Left ventricle myocardium superior (tissue), 1 donor: ENCODE data around the gene CDKN1C. TPM values are rescaled to one million over a fixed set of nuclear protein-coding genes. Genes with fewer than 3 reads are reported as not detected.

Experiments used
- ATAC-seq: fragments of 200-7000 bp; cut with Tn5 transposase; one replicate; pipeline ENCODE4 v1.9.1; 2020; ENCODE audit warnings: mild to moderate bottlenecking, moderate library complexity
- DNase-seq: peaks from one replicate; pipeline ENCODE4 v3.0.0-alpha.2; 2020
- intact Hi-C: fragments of 100-400 bp; cut with micrococcal nuclease; formaldehyde crosslinking; loops from one replicate; pipeline ENCODE4 v1.11.0; 2022
- total RNA-seq: library from RNA; stranded (reverse); fragmentation: NEBNext Ultra II Directional; extraction: Animal tissue kit (Norgen Biotek cat#: 25700); gene quantifications from one replicate; pipeline ENCODE4 v1.2.1, GENCODE V29; 2021
- donor health status: DM: no; HTN: yes; CAD: no; lungs with severe emphysema.

Gene CDKN1C
- total RNA-seq, 1 donor from 2014 or later: 42.0 TPM

DNA sequence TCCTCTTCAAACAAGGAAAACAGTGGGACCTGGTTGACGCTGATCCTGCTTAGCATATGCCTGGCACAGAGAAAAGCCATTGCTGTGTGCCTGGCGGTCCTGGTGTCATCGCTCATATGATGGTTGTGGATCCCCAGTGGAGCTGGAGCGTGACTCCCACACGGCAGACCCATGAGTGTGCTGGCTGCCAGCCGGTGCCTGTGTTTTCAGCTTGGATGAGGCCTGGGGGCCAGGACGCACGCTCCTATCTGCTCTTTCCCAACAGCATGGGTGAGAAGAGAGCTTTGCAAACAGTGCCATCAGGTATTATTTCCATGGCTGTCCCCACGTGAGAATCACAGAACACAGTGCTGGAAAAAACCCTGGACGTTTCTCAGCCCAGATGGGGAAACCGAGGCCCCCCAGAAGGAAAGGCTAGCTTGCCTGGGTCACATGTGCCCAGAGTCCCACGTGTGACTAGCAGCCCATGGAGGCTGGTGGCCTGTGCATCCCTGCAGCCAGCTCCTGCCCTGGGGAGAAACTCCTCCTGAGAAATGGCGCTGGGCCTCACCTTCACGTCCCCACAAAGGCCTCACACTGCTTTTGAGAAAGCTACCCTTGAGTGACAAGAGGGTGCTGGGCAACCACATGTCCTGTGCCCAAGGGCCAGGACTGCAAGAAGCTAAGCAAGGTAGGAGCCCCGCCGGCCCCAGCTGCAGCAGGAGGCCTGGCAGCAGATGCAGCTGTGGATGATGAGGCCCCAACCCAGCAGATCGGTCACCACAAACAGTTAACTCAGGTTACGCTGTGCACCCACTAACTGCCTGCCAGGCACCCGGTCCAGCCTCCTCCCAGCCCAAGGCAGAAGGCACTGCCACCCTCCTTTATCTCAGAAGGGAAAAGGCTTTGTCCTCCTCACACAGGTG is 4.2 kb downstream of the CDKN1C start:
- no peak for ATAC-seq
- intact Hi-C loops: no loop called here
- peak; percentile 30 for DNase-seq

DNA sequence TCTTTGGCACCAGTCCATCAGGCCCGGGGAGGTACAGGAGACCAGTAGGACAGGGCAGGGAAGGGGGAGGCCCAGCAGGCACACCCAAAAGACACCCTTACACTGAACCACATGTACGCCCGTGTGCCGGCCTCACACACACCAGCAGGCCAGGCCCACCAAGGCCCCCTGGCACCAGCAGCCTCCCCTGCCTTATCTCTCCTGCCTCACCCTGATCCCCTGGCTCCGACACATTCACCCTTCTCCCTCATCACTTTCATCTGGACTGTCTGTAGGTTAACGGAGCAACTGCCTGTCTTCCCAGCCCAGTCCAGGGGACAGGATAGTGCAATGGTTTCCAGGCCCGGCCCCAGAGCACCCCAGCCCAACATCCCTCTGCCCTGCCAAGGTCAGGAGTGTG is 4.9 kb downstream of the CDKN1C start:
- DNase-seq (no peak), ATAC-seq (no peak)
- intact Hi-C loops: no loop called here

DNA sequence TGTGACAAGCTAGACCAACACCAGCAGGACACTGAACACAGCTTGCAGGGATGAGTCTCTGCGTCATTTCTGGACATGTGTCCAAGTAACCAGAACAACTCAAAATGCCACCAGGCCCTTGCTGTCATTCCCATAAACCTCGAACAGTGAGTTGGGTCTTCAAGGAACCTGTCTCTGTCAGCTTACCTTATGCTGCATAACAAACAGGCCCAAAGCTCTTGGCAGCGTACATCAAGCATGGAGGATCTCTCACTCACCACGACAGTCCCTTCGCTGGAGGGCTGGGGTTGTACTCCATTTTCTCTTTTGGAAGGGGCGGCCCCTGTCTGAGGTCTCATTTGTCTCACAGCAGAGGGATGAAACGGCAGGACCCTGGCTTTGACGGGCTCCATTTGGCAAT is 6.8 kb downstream of the CDKN1C start:
- no peak for ATAC-seq
- intact Hi-C loops: no loop called here
- no peak for DNase-seq

DNA sequence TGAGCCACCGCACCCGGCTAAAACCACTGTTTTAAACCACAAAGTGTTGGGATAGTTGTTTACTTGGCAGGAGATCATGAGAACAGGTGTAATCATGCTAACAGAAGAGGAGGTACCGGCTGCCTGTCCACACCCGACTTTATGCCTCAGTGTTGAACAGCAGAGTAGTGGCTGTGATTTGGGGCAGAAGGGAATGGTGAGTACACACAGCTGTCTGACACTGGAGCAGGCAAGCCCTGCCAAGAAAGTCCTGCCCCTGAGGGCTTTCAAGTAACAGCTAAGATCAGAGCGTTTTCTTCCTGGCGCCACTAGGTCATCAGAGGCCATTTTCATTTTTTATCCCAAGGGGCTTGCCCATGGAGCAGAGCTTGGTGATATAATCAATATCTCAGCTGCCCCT is 8.1 kb downstream of the CDKN1C start:
- DNase-seq (no peak), ATAC-seq (peak; percentile 51)
- intact Hi-C loops: no loop called here

DNA sequence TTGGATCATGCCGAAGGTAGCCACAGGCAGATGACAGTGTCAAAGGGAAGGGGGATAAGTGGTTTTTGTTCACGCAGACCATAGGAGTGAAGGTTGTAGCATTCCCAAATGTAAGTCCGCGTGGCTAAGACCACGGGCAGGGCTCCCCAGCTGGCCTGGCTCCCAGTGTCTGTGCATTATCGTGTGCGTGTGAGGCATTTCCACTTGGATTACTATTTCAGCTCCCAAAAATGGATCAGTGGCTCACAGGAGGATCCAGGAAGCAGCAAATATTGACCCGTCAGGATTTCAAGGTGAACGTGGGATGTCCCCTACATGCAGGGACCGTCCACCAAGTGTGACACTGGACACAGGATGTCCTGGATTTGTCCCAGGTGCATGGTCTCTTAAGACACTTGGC is 10.6 kb downstream of the CDKN1C start:
- no peak for ATAC-seq
- no peak for DNase-seq
- intact Hi-C loops: no loop called here

DNA sequence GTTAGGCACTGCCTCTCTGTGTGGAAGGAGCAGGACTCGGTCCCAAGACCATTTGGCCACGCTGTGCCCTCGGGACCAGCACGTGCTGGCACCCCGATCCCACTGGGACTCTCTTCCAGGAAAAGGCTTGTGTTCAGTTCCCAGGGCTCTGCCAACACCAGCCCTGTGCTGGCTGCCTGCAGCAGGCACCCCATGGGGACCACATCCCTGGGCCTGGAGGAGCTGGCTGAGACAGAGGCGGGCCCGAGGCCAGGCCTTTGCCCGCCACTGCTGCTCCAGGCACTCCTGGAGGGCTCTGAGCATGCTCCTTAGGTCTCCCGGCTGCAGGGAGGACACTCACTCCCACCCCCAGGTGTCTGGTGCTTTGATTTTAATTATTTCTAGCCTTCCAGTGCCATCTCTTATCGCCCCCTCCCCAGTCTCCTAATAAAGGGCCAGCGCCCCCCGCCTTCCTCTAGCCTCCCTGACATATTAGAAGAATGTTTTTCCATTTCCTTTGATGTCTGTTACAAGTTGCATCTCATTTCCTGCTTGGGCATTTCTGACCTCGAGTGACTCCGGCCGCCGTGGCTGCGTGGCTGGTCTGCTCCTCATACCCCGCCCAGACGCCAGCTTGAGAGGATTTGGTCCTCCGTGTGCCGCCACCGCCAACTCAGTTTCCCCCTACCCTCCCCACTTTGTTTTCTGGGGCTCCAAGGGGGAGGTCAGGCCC is 14.4 kb downstream of the CDKN1C start:
- DNase-seq: no peak
- ATAC-seq: no peak
- intact Hi-C loops: no loop called here

DNA sequence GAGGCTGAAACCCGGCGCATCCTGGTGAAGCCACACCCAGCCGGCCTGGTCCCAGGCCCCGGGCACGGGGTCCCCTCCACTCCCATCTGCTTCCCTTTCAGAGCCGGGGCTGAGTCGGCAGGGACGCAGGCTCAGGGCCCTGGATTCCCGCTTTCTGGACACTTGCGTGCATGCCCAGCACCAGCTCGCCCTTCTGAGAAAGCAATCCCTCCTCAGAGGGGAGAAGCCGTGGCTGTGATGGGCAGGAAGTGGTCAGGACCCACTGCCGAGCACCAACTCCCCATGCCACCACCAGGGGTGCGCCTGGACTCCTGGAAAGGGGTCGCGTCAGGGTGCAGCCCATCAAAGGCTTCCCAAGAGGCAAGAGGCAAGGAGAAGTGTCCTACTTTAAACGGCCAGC is 15.1 kb downstream of the CDKN1C start:
- intact Hi-C loops: no loop called here
- ATAC-seq: no peak
- DNase-seq: no peak

DNA sequence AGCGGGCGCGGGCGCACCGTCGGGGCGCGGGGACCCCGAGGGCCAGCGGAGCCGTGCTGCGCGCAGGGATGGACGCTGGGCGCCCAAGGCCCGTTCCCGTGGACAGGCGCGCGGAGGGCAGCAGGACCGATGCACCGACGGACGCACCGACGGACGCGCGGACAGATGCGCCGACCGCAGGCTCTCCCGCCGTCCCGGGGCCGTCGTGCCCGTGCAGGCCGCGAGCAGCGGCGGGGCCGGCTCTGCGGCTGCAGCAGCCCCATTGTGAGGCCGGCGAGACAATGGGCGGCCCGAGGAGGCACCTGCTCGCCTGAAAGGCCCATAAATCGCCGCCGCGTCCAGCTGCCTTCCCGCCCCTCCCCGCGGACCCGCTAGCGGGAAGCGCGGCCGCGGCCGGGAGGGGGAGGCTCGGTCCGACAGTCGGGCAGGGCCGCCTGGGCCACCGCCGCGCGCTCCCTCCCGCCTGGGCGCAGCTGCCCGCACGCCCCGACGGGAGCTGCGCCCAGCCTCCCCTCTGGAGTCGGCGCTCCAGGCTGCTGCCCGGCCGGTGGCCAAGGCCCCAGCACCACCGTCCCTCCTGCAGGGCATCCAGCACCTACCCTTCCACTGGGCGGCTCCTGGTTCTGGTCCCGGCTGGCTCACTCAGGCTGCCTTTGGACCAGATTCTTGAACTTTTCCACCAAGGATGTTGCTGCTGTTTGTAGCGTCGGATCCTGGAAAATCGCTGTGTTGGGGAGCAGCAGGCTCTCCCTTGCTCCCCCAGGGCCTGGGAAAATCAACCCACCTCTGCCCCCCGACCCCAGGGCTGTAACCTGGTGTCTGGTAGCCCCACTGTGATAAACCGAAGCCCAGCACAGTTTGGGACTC is 15.8 kb downstream of the CDKN1C start:
- DNase-seq (no peak), ATAC-seq (no peak)
- intact Hi-C loops: no loop called here

DNA sequence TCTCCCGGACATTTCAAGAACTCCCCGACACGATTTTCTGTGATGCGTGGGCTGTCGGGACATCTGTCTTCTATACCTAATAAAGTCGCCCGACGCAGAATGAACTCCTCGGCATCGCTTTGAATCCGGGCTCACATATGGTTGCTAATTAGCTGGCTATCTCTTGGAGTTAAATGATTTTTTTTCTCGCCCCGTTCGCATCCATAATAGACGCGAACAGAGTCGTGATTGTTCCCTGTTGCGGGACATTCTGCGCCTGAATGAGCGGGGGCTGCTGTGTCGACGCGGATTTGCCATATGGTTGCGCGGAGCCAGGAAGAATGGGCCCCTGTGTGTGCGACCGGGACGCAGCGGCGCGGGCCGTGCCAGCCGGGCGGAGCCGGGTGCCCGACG is 16.4 kb downstream of the CDKN1C start:
- intact Hi-C loops: no loop called here
- no peak for DNase-seq
- no peak for ATAC-seq

DNA sequence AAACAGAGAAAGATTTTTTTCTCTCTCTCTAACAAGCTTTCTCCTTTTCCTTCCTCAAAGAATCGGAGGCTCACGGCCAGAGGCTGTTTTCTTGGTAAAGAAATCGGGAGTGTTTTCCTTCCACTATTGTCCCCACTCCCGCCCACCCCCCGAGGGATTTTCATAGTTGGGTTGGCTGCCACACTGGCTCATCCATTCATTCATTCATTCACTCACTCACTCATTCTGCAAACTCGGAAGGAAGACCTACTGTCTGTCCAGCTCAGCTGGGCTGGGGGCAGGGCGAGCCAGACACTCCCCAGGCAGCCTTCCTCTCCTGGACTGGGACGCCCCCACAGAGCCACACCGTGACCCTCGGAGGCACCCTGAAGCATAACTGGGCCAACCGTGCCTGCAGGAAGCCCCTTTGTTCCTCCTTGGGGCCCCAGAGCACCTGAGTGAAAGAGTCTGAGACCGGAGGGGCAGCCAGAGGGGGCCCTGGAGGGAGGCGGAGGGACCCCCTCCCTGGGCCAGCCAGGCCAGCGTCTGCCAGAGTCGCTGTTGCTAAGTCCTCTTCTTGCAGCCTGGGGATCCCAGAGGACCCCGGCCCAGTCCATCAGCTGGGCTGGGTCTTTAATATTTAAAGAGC is 17.0 kb downstream of the CDKN1C start:
- ATAC-seq (no peak), DNase-seq (no peak)
- intact Hi-C loops: no loop called here

DNA sequence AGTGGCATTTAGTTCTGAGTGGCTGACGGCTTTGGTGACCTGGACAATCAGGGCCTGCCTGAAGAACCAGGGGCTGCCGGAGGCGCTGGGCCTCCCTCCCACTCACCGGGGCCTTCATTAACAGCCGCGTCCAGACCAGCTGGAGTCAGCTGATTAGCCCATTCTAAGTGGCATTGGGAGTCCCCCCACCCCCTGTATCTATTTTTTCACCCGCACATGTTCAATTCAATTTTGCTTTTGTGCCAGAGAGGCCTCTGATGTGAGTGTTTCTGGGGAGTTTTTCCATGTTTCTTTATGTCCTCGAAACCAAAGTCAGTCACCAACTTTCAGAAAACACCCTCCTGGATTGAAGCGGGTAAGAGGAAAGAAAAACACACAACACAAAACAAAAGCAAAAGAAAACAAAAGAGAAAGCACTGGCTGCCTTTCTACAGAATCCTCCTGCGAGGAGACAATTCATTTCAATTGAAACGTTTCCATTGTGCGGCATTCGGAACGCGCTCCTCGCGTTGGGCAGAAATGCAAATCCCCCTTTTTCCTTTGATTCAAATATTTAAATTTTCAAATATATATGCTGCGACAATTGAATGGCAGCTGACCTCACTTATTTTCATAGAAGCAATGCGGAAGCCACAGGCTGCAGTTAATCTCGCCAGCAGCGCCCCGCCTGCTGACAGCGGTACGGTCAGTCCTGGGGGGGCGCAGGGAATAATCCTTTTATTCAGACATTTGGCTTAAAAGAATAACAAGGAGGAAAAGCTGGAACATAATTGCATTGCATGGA is 17.7 kb downstream of the CDKN1C start:
- no peak for ATAC-seq
- DNase-seq: no peak

DNA sequence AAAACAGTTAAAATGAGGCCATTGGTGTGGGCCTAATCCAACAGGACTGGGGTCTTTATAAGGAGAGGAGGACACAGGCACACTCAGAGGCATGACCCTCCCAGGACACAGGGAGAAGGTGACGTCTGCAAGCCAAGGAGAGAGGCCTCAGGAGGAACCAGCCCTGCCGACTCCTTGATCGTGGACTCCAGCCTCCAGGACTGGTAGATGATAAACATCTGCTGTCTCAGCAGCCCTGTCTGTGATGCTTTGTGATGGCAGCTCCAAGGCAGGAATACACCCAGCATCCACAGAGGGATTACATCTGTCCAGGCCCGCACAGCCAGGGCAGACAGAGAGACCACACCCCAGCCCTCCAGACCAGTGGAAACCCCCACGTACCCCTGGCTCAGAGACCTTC is 18.4 kb downstream of the CDKN1C start:
- no peak for DNase-seq
- ATAC-seq: no peak
- intact Hi-C loops: no loop called here

More for the DNA sequence above, 17.7 kb downstream of the CDKN1C start:
- intact Hi-C loops: no loop called here

DNA sequence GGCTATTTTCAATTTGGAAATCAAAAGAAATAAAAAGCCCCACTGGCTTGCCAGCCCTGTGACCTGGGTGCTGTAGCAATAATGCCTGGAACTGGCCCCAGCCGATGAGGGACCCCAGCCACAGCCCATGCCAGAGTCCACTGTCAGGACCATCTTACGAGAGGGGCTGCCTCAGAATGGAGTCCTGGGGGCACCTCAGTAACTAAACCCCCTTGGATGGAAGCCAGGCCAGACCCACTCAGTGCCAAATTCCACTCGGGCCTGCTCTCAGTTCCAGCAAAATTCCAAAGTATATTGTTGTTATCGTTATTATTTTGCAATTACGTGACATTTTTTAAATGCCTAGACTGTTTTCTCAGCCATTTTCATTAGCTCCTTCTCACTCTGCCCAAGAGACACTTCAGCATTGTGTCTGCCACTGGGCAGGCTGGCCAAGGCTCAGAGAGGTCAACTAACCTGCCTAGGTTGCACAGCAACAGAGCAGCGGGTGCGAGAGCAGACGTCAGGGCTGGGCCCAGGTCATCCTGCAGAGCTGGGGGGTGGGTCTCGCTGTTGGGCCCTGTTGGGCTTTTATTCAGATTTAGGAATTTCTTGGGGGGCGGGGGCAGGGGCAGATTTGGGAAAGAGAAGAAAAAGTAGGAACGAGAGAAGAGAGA is 19.5 kb downstream of the CDKN1C start:
- intact Hi-C loops: no loop called here
- DNase-seq (no peak), ATAC-seq (no peak)

DNA sequence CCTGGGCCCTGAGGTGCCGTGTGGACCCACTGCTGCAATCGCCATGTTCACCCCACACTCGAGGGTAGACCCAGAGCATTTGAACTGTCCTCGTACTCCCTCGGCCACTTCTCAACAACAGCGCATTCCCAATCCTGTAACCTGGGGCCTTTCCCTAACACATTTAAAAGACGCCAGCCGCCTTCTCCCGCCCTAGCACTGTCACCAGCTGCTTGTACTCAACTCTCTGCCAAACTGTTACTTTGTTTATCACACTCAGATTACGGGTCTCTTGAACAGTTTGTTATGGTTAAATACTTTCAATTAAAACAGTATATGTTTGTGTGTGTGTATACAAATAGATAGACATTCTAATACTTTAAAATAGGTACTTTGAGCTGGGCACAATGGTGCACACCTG is 20.7 kb downstream of the CDKN1C start:
- intact Hi-C loops: no loop called here
- ATAC-seq: peak; percentile 22

DNA sequence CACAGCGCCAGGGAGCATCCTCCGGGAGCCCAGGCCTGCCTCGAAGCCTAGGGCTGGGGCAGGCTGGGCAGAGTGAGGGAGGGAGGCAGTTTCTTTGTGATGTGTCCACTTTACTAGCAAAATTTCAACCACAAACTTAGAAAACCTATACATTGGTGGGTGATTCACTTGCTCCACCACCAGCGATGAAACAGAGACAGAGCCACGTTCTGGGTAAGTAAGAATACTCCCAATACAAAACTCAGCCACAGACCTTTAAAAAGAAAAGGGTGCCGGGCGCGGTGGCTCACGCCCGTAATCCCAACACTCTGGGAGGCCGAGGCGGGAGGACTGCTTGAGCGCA is 22.3 kb downstream of the CDKN1C start:
- DNase-seq: no peak
- intact Hi-C loops: no loop called here
- no peak for ATAC-seq

More for the DNA sequence above, 20.7 kb downstream of the CDKN1C start:
- no peak for DNase-seq

DNA sequence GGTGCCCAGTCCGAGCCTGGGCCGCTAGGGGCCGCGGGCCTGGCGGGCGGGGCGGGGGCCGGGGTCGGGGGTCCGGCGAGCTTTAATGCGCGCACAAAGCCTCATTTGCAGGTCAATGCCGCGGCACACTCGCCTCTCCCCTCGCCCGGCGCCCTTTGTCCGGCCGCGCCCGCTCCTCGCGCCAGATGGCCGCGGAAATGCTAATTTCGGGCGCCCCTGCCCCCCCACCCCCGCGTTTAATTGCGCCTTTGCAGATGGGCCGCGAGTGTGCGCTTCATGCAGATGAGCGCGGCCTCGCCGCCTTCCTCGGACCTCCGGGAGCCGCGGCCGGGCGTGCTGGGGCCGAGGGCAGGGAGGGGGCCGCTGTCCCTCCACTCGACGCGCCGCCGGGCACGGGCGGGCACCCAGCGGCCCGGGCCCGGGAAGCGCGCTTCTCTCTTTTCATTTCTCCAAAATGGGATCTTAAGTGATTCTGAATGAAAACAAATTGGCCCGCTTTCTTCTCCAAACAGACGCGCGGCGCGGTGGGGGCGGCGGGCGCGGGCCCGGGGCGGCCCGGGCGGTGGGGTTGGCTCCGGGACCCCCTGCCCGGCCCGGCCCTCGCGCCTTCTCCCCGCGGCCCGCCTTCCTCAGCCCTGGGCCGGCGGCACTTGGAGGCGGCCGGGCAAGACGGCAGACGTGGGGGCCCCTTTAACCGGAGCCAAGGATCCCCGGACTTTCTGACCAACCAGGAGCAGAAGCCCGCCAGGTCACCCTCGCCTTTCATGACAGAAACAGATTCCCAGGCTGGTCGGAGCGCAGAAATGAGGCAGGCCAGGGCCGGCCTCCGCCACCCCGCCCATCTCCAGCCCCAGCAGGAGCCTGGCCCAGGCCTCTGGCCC is 22.9 kb downstream of the CDKN1C start:
- intact Hi-C loops: no loop called here
- peak; percentile 60 for ATAC-seq
- no peak for DNase-seq

DNA sequence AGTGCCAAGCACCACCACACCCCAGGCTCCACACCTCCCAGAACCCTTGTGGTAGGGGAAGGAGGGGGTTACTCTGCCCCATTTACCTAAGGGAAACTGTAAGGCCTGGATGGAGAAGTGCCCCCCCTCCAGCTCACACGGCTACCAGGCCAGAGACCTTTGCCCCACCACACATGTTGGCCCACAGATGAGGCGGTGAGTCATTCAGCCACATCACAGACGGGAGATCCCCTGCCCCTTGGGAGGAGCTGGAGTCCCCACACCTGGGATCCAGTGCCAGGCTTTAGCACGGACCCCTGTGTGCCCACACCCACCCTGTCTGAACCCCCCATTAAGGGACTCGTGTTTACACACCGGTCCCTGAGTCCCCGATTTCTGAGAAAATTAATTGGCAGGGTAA is 24.9 kb downstream of the CDKN1C start:
- intact Hi-C loops: no loop called here
- DNase-seq (no peak), ATAC-seq (no peak)
